ENCODE data around the gene PXN.

PXN gene

GRCh38 chr12:120211243-120211903 is 54.2 kb downstream of the PXN start (continued):
- TF ChIP-seq INSM2 (tag by site-specific recombination; IDR thresholded peaks at IDR 0.05) (no peak), ZBTB20 (tag by site-specific recombination; IDR thresholded peaks at IDR 0.05) (no peak), ZNF394 (tag by site-specific recombination; IDR thresholded peaks at IDR 0.05; ENCODE audit: borderline replicate concordance) (no peak)

DNA sequence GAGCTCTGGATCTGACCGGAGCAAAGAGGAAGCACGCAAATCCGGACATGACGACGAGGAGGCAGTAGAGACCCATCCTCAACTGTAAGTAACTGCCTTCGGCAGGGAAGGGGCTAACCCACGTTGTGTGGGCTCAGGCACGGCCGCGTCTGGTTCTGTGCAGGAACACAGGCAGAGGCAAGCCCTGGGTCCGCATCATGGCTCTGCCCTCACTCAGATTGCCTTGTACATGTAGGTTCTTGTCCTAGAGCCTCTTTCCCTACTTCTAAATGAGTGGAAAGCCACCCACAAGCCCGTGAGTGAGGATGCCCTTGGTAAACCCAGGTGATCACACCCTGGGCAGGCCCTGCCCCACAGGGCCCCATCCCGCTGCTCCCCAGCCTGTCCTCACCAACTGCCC is 55.7 kb downstream of the PXN start:
- CTCF ChIA-PET = interaction anchor here (0.6 to 1.9 kb wide), 5 partner anchors 8 to 351 kb away, joined by 3 to 11 read pairs (median 5); partner anchors contain the start of gene RPLP0
- no peaks in the 10 kb centered on the region for H3K4me1 ChIP-seq (ENCODE audit: control insufficient read depth, insufficient read depth, low read length)
- POLR2A ChIA-PET = interaction anchor here (1.5 to 4.7 kb wide), 2 partner anchors 9 to 82 kb away, joined by 5 to 36 read pairs; partner anchors contain the start of genes RNU4-2 and RPLP0
- peaks cover 8 to 66% of the 10 kb centered on the region in 2 experiments for H3K36me3 ChIP-seq (ENCODE audit: control insufficient read depth in 2 of 2, insufficient read depth in 1 of 2, low read length in 2 of 2)
- TF ChIP-seq ZNF624 (tag by site-specific recombination; IDR thresholded peaks at IDR 0.05) (no peak), ZSCAN16 (tag by site-specific recombination; IDR thresholded peaks at IDR 0.05) (no peak), ZNF280D (tag by site-specific recombination; IDR thresholded peaks at IDR 0.05) (no peak), KLF8 (tag by site-specific recombination; IDR thresholded peaks at IDR 0.05) (no peak), ZNF248 (tag by site-specific recombination; IDR thresholded peaks at IDR 0.05) (no peak), ZNF555 (tag by site-specific recombination; conservative IDR thresholded peaks at IDR 0.05) (no peak), ZFHX2 (tag by site-specific recombination; conservative IDR thresholded peaks at IDR 0.05) (no peak), GLIS2 (tag by site-specific recombination; IDR thresholded peaks at IDR 0.05) (no peak), ZEB2 (tag by site-specific recombination; IDR thresholded peaks at IDR 0.05) (no peak), ZNF792 (tag by site-specific recombination; IDR thresholded peaks at IDR 0.05) (no peak)
- TF ChIP-seq, protein P1, sequence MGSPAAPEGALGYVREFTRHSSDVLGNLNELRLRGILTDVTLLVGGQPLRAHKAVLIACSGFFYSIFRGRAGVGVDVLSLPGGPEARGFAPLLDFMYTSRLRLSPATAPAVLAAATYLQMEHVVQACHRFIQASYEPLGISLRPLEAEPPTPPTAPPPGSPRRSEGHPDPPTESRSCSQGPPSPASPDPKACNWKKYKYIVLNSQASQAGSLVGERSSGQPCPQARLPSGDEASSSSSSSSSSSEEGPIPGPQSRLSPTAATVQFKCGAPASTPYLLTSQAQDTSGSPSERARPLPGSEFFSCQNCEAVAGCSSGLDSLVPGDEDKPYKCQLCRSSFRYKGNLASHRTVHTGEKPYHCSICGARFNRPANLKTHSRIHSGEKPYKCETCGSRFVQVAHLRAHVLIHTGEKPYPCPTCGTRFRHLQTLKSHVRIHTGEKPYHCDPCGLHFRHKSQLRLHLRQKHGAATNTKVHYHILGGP (tag by site-specific recombination; IDR thresholded peaks at IDR 0.05) = no peak
- no peak overlapping the region for H3K27ac ChIP-seq (ENCODE audit: extremely low read depth, low read depth, low read length)
- H3K9me3 ChIP-seq (ENCODE audit: control insufficient read depth, insufficient read depth, low read depth, low read length) = no peaks in the 10 kb centered on the region
- no peak overlapping the region for H3K4me3 ChIP-seq (ENCODE audit: low read depth, low read length)

- CTCF ChIA-PET = no interaction called here
- POLR2A ChIA-PET = no interaction called here
- H3K4me1 ChIP-seq (ENCODE audit: control insufficient read depth, insufficient read depth, low read length) = no peaks in the 10 kb centered on the region
- no peaks in the 10 kb centered on the region for H3K9me3 ChIP-seq (ENCODE audit: control insufficient read depth, insufficient read depth, low read depth, low read length)
- peaks cover 5 to 42% of the 10 kb centered on the region in 2 experiments for H3K36me3 ChIP-seq (ENCODE audit: control insufficient read depth in 2 of 2, insufficient read depth in 1 of 2, low read length in 2 of 2)
- no peak overlapping the region for H3K27ac ChIP-seq (ENCODE audit: extremely low read depth, low read depth, low read length)
- H3K4me3 ChIP-seq (ENCODE audit: low read depth, low read length) = no peak overlapping the region
- TF ChIP-seq ZNF791 (tag by site-specific recombination; IDR thresholded peaks at IDR 0.05) (no peak), ZFP69B (tag by site-specific recombination; IDR thresholded peaks at IDR 0.05) (no peak), ZNF221 (tag by site-specific recombination; IDR thresholded peaks at IDR 0.05; ENCODE audit: borderline replicate concordance) (no peak), ZBTB20 (tag by site-specific recombination; IDR thresholded peaks at IDR 0.05) (no peak), ZBTB6 (tag by site-specific recombination; IDR thresholded peaks at IDR 0.05) (no peak), ZNF292 (tag by site-specific recombination; IDR thresholded peaks at IDR 0.05; ENCODE audit: borderline replicate concordance, low read depth) (no peak), ZNF239 (tag by site-specific recombination; IDR thresholded peaks at IDR 0.05) (no peak), SCRT2 (tag by site-specific recombination; IDR thresholded peaks at IDR 0.05) (no peak), ZNF501 (tag by site-specific recombination; IDR thresholded peaks at IDR 0.05) (no peak), REPIN1 (tag by site-specific recombination; IDR thresholded peaks at IDR 0.05; ENCODE audit: low read depth) (no peak), ATF2 (tag by site-specific recombination; IDR thresholded peaks at IDR 0.05; ENCODE audit: low read depth) (no peak), ZNF16 (tag by site-specific recombination; IDR thresholded peaks at IDR 0.05; ENCODE audit: low read depth) (no peak), ZNF785 (tag by site-specific recombination; IDR thresholded peaks at IDR 0.05) (no peak)
Measured at GRCh38 chr12:120207227-120207626, 58.3 kb downstream of the PXN start.

All from HEK293 (cell line).